B cell (primary cell): ENCODE data around the gene SUGCT.

ENCODE experiments used
- EZH2 ChIP-seq: IDR thresholded peaks from 2 replicates; pipeline ENCODE4 v1.6.1; 2012; ENCODE audit warnings: borderline replicate concordance, low read depth, mild to moderate bottlenecking, moderate library complexity, low read length; ENCODE audit not compliant: insufficient read depth, poor library complexity, severe bottlenecking
- TF ChIP-seq, protein P1 (sequence below): fragments of 200-600 bp; IDR thresholded peaks from one replicate; pipeline ENCODE4 v1.8.0; 2022; ENCODE audit warnings: antibody characterized with exemption, mild to moderate bottlenecking

DNA sequence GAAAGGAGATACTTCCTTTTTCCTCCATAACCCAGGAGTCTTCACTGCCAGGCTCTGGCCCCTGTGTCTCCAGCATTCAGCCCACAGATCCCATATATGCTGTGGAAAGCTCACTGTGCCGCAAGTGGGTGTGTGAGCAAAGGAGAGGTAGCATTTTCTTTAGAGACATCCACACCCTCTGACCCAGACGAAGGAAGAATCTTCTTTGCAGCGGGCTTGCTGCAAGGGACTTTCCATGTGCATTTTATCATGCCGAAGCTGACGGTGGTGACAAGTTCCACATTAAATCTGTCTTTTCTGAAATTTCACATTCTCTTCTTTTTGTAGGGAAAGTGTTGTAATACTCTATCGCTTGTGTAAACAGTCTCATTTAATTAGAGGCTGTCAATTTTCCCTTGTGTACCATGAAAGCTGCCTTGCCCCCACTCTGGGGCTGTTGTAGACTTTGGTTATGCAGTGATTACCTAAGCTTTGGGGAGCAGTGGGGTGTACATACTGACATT lies 409.5 kb downstream of the SUGCT start:
- TF ChIP-seq, protein P1, sequence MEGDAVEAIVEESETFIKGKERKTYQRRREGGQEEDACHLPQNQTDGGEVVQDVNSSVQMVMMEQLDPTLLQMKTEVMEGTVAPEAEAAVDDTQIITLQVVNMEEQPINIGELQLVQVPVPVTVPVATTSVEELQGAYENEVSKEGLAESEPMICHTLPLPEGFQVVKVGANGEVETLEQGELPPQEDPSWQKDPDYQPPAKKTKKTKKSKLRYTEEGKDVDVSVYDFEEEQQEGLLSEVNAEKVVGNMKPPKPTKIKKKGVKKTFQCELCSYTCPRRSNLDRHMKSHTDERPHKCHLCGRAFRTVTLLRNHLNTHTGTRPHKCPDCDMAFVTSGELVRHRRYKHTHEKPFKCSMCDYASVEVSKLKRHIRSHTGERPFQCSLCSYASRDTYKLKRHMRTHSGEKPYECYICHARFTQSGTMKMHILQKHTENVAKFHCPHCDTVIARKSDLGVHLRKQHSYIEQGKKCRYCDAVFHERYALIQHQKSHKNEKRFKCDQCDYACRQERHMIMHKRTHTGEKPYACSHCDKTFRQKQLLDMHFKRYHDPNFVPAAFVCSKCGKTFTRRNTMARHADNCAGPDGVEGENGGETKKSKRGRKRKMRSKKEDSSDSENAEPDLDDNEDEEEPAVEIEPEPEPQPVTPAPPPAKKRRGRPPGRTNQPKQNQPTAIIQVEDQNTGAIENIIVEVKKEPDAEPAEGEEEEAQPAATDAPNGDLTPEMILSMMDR, result no peak
- TF ChIP-seq EZH2, result no peak
